HEK293 (cell line): ENCODE measurements around the gene ACP3.

Experiments used
- HOXA7 ChIP-seq: sonication (generic); formaldehyde crosslinking; IDR thresholded peaks from 2 replicates; pipeline ENCODE4 v1.8.1; 2022; ENCODE audit warnings: missing genetic modification reagents, borderline replicate concordance
- KLF10 ChIP-seq: fragments of 450-650 bp; IDR thresholded peaks from 2 replicates; pipeline ENCODE4 v1.5.1; 2018; ENCODE audit warnings: missing biosample characterization, mild to moderate bottlenecking, missing genetic modification characterization
- MEIS1 ChIP-seq: sonication (generic); formaldehyde crosslinking; IDR thresholded peaks from 2 replicates; pipeline ENCODE4 v1.8.1; 2022; ENCODE audit warnings: missing genetic modification reagents, mild to moderate bottlenecking, borderline replicate concordance
- SP2 ChIP-seq: fragments of 450-650 bp; formaldehyde crosslinking; IDR thresholded peaks from 2 replicates; pipeline ENCODE4 v1.5.1; 2016; ENCODE audit warnings: missing biosample characterization, missing genetic modification characterization
- ZIC2 ChIP-seq: fragments of 450-650 bp; formaldehyde crosslinking; IDR thresholded peaks from 2 replicates; pipeline ENCODE4 v1.5.1; 2016; ENCODE audit warnings: missing biosample characterization, missing genetic modification characterization
- ZNF112 ChIP-seq: fragments of 450-650 bp; formaldehyde crosslinking; IDR thresholded peaks from 2 replicates; pipeline ENCODE4 v1.5.0; 2017; ENCODE audit warnings: missing biosample characterization, missing genetic modification characterization
- ZNF184 ChIP-seq: fragments of 450-650 bp; IDR thresholded peaks from 2 replicates; pipeline ENCODE4 v1.5.1; 2018; ENCODE audit warnings: missing biosample characterization, mild to moderate bottlenecking, missing genetic modification characterization
- ZNF2 ChIP-seq: fragments of 450-650 bp; formaldehyde crosslinking; IDR thresholded peaks from 2 replicates; pipeline ENCODE4 v1.5.1; 2016; ENCODE audit warnings: missing biosample characterization, missing genetic modification characterization
- ZNF768 ChIP-seq: fragments of 450-650 bp; formaldehyde crosslinking; IDR thresholded peaks from 2 replicates; pipeline ENCODE4 v1.5.1; 2018; ENCODE audit warnings: missing biosample characterization, mild to moderate bottlenecking, missing genetic modification characterization
- TF ChIP-seq, protein P1 (sequence below): fragments of 450-650 bp; formaldehyde crosslinking; IDR thresholded peaks from 2 replicates; pipeline ENCODE4 v1.5.1; 2016; ENCODE audit warnings: missing biosample characterization, missing genetic modification characterization
- TF ChIP-seq, protein P2 (sequence below): fragments of 450-650 bp; formaldehyde crosslinking; IDR thresholded peaks from 2 replicates; pipeline ENCODE4 v1.5.1; 2016; ENCODE audit warnings: missing biosample characterization, missing genetic modification characterization

DNA sequence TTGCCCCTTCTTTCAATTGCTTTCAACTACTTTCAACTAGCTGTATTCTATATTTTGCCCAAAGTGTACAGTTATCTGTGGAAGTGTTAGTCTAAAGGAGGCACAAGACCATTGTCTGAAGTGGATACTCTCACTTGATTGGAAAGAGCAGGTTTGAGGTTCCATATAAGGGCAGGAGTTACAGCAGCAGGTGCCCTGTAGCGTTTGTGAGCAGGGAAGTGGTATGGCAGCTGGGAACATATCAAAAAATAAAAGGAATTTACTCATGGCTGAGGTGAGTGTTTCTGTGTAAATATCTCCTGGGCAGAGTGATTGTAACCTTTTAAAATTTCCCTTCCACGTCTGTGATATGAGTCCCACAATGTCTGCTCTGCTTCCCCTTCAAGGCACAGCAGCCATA lies 61.6 kb downstream of the ACP3 start:
- TF ChIP-seq KLF10 (no peak), ZNF184 (tag by site-specific recombination) (no peak), ZNF768 (tag by site-specific recombination) (no peak), ZNF2 (no peak), HOXA7 (no peak), SP2 (tag by site-specific recombination) (no peak), ZIC2 (tag by site-specific recombination) (no peak), MEIS1 (no peak), ZNF112 (tag by site-specific recombination) (no peak)
- TF ChIP-seq, protein P1, sequence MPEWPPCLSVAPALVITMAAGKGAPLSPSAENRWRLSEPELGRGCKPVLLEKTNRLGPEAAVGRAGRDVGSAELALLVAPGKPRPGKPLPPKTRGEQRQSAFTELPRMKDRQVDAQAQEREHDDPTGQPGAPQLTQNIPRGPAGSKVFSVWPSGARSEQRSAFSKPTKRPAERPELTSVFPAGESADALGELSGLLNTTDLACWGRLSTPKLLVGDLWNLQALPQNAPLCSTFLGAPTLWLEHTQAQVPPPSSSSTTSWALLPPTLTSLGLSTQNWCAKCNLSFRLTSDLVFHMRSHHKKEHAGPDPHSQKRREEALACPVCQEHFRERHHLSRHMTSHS (tag by site-specific recombination): no peak
- TF ChIP-seq, protein P2, sequence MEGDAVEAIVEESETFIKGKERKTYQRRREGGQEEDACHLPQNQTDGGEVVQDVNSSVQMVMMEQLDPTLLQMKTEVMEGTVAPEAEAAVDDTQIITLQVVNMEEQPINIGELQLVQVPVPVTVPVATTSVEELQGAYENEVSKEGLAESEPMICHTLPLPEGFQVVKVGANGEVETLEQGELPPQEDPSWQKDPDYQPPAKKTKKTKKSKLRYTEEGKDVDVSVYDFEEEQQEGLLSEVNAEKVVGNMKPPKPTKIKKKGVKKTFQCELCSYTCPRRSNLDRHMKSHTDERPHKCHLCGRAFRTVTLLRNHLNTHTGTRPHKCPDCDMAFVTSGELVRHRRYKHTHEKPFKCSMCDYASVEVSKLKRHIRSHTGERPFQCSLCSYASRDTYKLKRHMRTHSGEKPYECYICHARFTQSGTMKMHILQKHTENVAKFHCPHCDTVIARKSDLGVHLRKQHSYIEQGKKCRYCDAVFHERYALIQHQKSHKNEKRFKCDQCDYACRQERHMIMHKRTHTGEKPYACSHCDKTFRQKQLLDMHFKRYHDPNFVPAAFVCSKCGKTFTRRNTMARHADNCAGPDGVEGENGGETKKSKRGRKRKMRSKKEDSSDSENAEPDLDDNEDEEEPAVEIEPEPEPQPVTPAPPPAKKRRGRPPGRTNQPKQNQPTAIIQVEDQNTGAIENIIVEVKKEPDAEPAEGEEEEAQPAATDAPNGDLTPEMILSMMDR (tag by site-specific recombination): no peak
